ENCODE measurements around the gene ARSB.

ARSB gene

GRCh38 chr5:78837836-78838235 lies 147.3 kb downstream of the ARSB start:
- DNase-seq (ENCODE audit: low spot score) = no peak

GRCh38 chr5:78835176-78835575 lies 149.9 kb downstream of the ARSB start:
- no peak for DNase-seq (ENCODE audit: low spot score)

- DNase-seq (ENCODE audit: low spot score) = no peak
Observed at GRCh38 chr5:78833284-78833683, 151.8 kb downstream of the ARSB start.

GRCh38 chr5:78830528-78831046 lies 154.5 kb downstream of the ARSB start:
- no peak for DNase-seq (ENCODE audit: low spot score)

GRCh38 chr5:78829811-78830527 lies 155.1 kb downstream of the ARSB start:
- DNase-seq (ENCODE audit: low spot score) = no peak

- DNase-seq (ENCODE audit: low spot score) = no peak
Observed at GRCh38 chr5:78827725-78828124, 157.4 kb downstream of the ARSB start.

- DNase-seq (ENCODE audit: low spot score) = no peak
Observed at GRCh38 chr5:78824831-78825281, 160.3 kb downstream of the ARSB start.

GRCh38 chr5:78823196-78823595 lies 161.9 kb downstream of the ARSB start:
- DNase-seq (ENCODE audit: low spot score) = no peak

- DNase-seq (ENCODE audit: low spot score) = no peak
Observed at GRCh38 chr5:78821536-78822021, 163.5 kb downstream of the ARSB start.

GRCh38 chr5:78819707-78820106 lies 165.4 kb downstream of the ARSB start:
- DNase-seq (ENCODE audit: low spot score) = no peak

GRCh38 chr5:78819166-78819565 lies 165.9 kb downstream of the ARSB start:
- no peak for DNase-seq (ENCODE audit: low spot score)

- no peak for DNase-seq (ENCODE audit: low spot score)
Observed at GRCh38 chr5:78816143-78816765, 168.9 kb downstream of the ARSB start.

- no peak for DNase-seq (ENCODE audit: low spot score)
Observed at GRCh38 chr5:78813906-78814530, 171.1 kb downstream of the ARSB start.

GRCh38 chr5:78813286-78813685 lies 171.8 kb downstream of the ARSB start:
- DNase-seq (ENCODE audit: low spot score) = no peak

GRCh38 chr5:78811866-78812265 lies 173.2 kb downstream of the ARSB start:
- DNase-seq (ENCODE audit: low spot score) = no peak

GRCh38 chr5:78811121-78811817 lies 173.8 kb downstream of the ARSB start:
- no peak for DNase-seq (ENCODE audit: low spot score)

- no peak for DNase-seq (ENCODE audit: low spot score)
Observed at GRCh38 chr5:78810098-78810920, 174.8 kb downstream of the ARSB start.

GRCh38 chr5:78809444-78809843 lies 175.7 kb downstream of the ARSB start:
- DNase-seq (ENCODE audit: low spot score) = no peak

GRCh38 chr5:78808818-78809217 lies 176.3 kb downstream of the ARSB start:
- DNase-seq (ENCODE audit: low spot score) = no peak

- DNase-seq (ENCODE audit: low spot score) = no peak
Observed at GRCh38 chr5:78808380-78808779, 176.7 kb downstream of the ARSB start.

- no peak for DNase-seq (ENCODE audit: low spot score)
Observed at GRCh38 chr5:78806544-78806943, 178.6 kb downstream of the ARSB start.
